ENCODE results near the gene RAVER1. TPM values are rescaled to one million over a fixed set of nuclear protein-coding genes. Genes with fewer than 3 reads are reported as not detected.
A peak's percentile ranks its signal among the peaks of the same experiment; 100 is the strongest.

RAVER1 gene
- total and polyA plus RNA-seq, 9 of the 15 experiments (the other 6 are each of a cell fraction or from before 2014, with no cell fraction given): 0.06 to 113 (median 7.0) TPM

DNA sequence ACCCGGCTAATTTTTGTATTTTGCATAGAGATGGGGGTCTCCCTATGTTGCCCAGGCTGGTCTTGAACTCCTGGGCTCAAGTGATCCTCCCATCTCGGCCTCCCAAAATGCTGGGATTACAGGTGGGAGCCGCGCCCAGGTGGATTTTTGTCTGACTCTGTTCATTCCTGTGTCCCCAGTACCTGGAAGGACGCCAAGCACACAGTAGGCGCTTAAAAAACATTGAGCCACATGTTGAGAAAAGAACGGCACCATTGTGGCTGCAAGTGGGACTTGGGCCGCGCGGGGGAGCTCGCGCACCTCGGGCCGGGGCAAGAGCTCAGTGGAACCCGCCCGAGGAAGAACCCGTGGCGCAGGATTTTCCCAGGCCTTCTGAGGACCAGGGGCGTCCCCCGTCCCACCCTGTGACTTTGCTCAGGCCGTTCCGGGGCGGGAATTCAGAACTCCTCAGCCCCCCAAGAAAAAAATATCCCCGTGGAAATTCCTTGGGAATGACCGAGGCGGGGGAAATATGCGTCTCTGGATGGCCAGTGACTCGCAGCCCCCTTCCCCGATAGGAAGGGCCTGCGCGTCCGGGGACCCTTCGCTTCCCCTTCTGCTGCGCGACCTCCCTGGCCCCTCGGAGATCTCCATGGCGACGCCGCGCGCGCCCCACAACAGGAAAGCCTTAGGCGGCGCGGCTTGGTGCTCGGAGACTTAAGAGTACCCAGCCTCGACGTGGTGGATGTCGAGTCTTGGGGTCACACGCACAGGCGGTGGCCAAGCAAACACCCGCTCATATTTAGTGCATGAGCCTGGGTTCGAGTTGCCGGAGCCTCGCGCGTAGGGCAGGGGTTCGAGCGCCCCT lies 63.8 kb downstream of the RAVER1 start (continued):
- TF ChIP-seq DLX4 (CRISPR knock-in tag; IDR thresholded peaks at IDR 0.05) (no peak), BCOR (IDR thresholded peaks at IDR 0.05) (peak; percentile 55; the same call in 1 of the 2 replicates), STAT6 (CRISPR knock-in tag; IDR thresholded peaks at IDR 0.05) (peak; percentile 46; the same call in 1 of the 2 replicates), ZZZ3 (IDR thresholded peaks at IDR 0.05) (no peak), ZNF764 (CRISPR knock-in tag; IDR thresholded peaks at IDR 0.05; ENCODE audit: low read depth) (no peak), ILK (tag; IDR thresholded peaks at IDR 0.05; ENCODE audit: borderline replicate concordance, low read depth) (no peak), SETDB1 (IDR thresholded peaks at IDR 0.05; ENCODE audit: low read length) (no peak), SMAD1 (IDR thresholded peaks at IDR 0.05; ENCODE audit: low read depth, low read length, partially characterized antibody) (no peak), EZH2 (IDR thresholded peaks at IDR 0.05; ENCODE audit: borderline replicate concordance, low read depth, low read length) (no peak), CREB3 (tag; conservative IDR thresholded peaks at IDR 0.05; ENCODE audit: low read depth) (no peak), HMG20A (CRISPR knock-in tag; conservative IDR thresholded peaks at IDR 0.05) (no peak), ARHGAP35 (IDR thresholded peaks at IDR 0.05; ENCODE audit: partially characterized antibody) (no peak), CHD1 (IDR thresholded peaks at IDR 0.05; ENCODE audit: low read length) (no peak), GATAD2B (IDR thresholded peaks at IDR 0.05; ENCODE audit: borderline replicate concordance) (peak; percentile 33; the same call in 1 of the 2 replicates), ZNF347 (CRISPR knock-in tag; IDR thresholded peaks at IDR 0.05; ENCODE audit: low read depth) (no peak), MCM3 (IDR thresholded peaks at IDR 0.05) (no peak), CCNT2 (IDR thresholded peaks at IDR 0.05; ENCODE audit: borderline replicate concordance, extremely low read depth, insufficient read length, low read depth, low read length) (no peak), POLR2B (IDR thresholded peaks at IDR 0.05; ENCODE audit: low read depth, partially characterized antibody) (no peak)
- TF ChIP-seq, protein P1, sequence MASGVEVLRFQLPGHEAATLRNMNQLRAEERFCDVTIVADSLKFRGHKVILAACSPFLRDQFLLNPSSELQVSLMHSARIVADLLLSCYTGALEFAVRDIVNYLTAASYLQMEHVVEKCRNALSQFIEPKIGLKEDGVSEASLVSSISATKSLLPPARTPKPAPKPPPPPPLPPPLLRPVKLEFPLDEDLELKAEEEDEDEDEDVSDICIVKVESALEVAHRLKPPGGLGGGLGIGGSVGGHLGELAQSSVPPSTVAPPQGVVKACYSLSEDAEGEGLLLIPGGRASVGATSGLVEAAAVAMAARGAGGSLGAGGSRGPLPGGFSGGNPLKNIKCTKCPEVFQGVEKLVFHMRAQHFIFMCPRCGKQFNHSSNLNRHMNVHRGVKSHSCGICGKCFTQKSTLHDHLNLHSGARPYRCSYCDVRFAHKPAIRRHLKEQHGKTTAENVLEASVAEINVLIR (CRISPR knock-in tag; IDR thresholded peaks at IDR 0.05): no peak

All from K562 (cell line).